SK-N-SH treated with all-trans-retinoic acid at 6 μM for 48 hours (cell line): ENCODE measurements around the gene RUVBL2.

Source experiments
- ATAC-seq: fragments of 200-7000 bp; cut with Tn5 transposase; 3 replicates; pipeline ENCODE4 v1.9.1; 2020; ENCODE audit warnings: mild to moderate bottlenecking, moderate library complexity
- ARNTL ChIP-seq: fragments of 450-650 bp; formaldehyde crosslinking; IDR thresholded peaks from 2 replicates; pipeline ENCODE4 v1.5.0; 2020; ENCODE audit warnings: low read depth, mild to moderate bottlenecking, moderate library complexity, borderline replicate concordance
- BACH2 ChIP-seq: fragments of 250-450 bp; sonication (Bioruptor Pico); IDR thresholded peaks from 2 replicates; pipeline ENCODE4 v1.9.0; 2021; ENCODE audit warnings: mild to moderate bottlenecking, borderline replicate concordance
- CREB5 ChIP-seq: fragments of 250-450 bp; sonication (Bioruptor Pico); IDR thresholded peaks from 2 replicates; pipeline ENCODE4 v1.5.1; 2020; ENCODE audit warnings: low read depth, mild to moderate bottlenecking, moderate library complexity
- CSDC2 ChIP-seq: fragments of 250-450 bp; sonication (Bioruptor Pico); IDR thresholded peaks from 2 replicates; pipeline ENCODE4 v1.5.0; 2020; ENCODE audit warnings: mild to moderate bottlenecking, moderate library complexity
- ESRRG ChIP-seq: fragments of 250-450 bp; sonication (Bioruptor Pico); IDR thresholded peaks from 2 replicates; pipeline ENCODE4 v1.6.1; 2021; ENCODE audit warnings: mild to moderate bottlenecking
- GLIS3 ChIP-seq: fragments of 250-450 bp; sonication (Bioruptor Pico); IDR thresholded peaks from 2 replicates; pipeline ENCODE4 v1.5.0; 2020; ENCODE audit warnings: mild to moderate bottlenecking, moderate library complexity
- ISL1 ChIP-seq: fragments of 250-450 bp; sonication (Bioruptor Pico); IDR thresholded peaks from 2 replicates; pipeline ENCODE4 v2.1.2; 2022; ENCODE audit warnings: mild to moderate bottlenecking, moderate library complexity
- OSR1 ChIP-seq: fragments of 250-450 bp; sonication (Bioruptor Pico); IDR thresholded peaks from 2 replicates; pipeline ENCODE4 v1.8.0; 2022; ENCODE audit warnings: moderate library complexity, mild to moderate bottlenecking, inconsistent platforms
- PPARA ChIP-seq: fragments of 250-450 bp; sonication (Bioruptor Pico); IDR thresholded peaks from 2 replicates; pipeline ENCODE4 v1.5.0; 2020; ENCODE audit warnings: mild to moderate bottlenecking, borderline replicate concordance
- RARB ChIP-seq: fragments of 250-450 bp; sonication (Bioruptor Pico); IDR thresholded peaks from 2 replicates; pipeline ENCODE4 v1.8.0; 2021; ENCODE audit warnings: mild to moderate bottlenecking, moderate library complexity
- SNAI2 ChIP-seq: fragments of 250-450 bp; sonication (Bioruptor Pico); IDR thresholded peaks from 2 replicates; pipeline ENCODE4 v1.5.0; 2020; ENCODE audit warnings: mild to moderate bottlenecking, moderate library complexity
- TCF4 ChIP-seq: fragments of 250-450 bp; sonication (Bioruptor Pico); IDR thresholded peaks from 2 replicates; pipeline ENCODE4 v1.8.0; 2021; ENCODE audit warnings: mild to moderate bottlenecking, moderate library complexity, borderline replicate concordance
- ZC3H10 ChIP-seq: fragments of 250-450 bp; sonication (Bioruptor Pico); IDR thresholded peaks from 2 replicates; pipeline ENCODE4 v1.5.1; 2021; ENCODE audit warnings: mild to moderate bottlenecking, moderate library complexity
- ZFP3 ChIP-seq: fragments of 250-450 bp; sonication (Bioruptor Pico); IDR thresholded peaks from 2 replicates; pipeline ENCODE4 v1.5.0; 2020; ENCODE audit warnings: mild to moderate bottlenecking, moderate library complexity
- ZFP30 ChIP-seq: fragments of 450-650 bp; formaldehyde crosslinking; IDR thresholded peaks from 2 replicates; pipeline ENCODE4 v1.5.0; 2022; ENCODE audit warnings: mild to moderate bottlenecking, moderate library complexity
- ZNF565 ChIP-seq: fragments of 450-650 bp; formaldehyde crosslinking; conservative IDR thresholded peaks from 2 replicates; pipeline ENCODE4 v1.5.0; 2020; ENCODE audit warnings: low read depth, mild to moderate bottlenecking, moderate library complexity
- ZNF70 ChIP-seq: fragments of 450-650 bp; formaldehyde crosslinking; IDR thresholded peaks from 2 replicates; pipeline ENCODE4 v1.5.0; 2020; ENCODE audit warnings: mild to moderate bottlenecking, moderate library complexity
- ZNF8 ChIP-seq: fragments of 450-650 bp; formaldehyde crosslinking; IDR thresholded peaks from 2 replicates; pipeline ENCODE4 v1.5.0; 2020; ENCODE audit warnings: mild to moderate bottlenecking, moderate library complexity
- TF ChIP-seq, protein P1 (sequence below): fragments of 250-450 bp; sonication (Bioruptor Pico); IDR thresholded peaks from 2 replicates; pipeline ENCODE4 v1.8.0; 2020; ENCODE audit warnings: mild to moderate bottlenecking, moderate library complexity, borderline replicate concordance
- TF ChIP-seq, protein P2 (sequence below): fragments of 250-450 bp; sonication (Bioruptor Pico); IDR thresholded peaks from 2 replicates; pipeline ENCODE4 v1.5.1; 2021; ENCODE audit warnings: mild to moderate bottlenecking, moderate library complexity
- TF ChIP-seq, protein P3 (sequence below): fragments of 250-450 bp; sonication (Bioruptor Pico); IDR thresholded peaks from 2 replicates; pipeline ENCODE4 v1.8.0; 2021; ENCODE audit warnings: low read depth, mild to moderate bottlenecking, moderate library complexity, borderline replicate concordance
- TF ChIP-seq, protein P4 (sequence below): fragments of 250-450 bp; sonication (Bioruptor Pico); IDR thresholded peaks from 2 replicates; pipeline ENCODE4 v1.5.0; 2020; ENCODE audit warnings: mild to moderate bottlenecking, moderate library complexity

RUVBL2 gene

DNA sequence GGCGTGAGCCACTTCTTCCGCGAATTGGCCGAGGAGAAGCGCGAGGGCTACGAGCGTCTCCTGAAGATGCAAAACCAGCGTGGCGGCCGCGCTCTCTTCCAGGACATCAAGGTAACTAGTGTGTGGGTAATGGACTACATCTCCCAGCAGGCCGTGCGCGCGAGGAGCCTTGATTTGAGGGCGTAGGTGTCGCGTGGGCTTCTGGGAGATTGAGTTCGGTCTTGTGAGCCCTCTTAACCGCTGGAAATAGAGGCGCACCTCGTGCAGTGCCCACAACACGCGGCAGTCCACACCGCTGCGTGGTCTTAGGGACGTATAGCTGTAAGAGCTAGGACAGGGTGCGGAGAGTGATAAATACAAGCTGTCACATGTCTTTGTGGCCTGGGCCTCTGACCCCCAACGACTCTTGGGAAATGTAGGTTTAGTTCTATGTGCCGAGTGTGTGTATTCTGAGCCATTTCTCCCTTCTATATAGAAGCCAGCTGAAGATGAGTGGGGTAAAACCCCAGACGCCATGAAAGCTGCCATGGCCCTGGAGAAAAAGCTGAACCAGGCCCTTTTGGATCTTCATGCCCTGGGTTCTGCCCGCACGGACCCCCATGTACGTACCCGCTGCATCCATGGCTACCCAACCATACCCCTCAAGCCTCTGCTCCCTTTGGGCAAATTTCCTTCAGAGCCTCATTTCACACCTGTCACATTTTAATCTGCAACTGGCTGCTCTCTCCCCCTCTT lies 27.7 kb upstream of the RUVBL2 start:
- TF ChIP-seq TCF4 (CRISPR knock-in tag): no peak
- TF ChIP-seq RARB (CRISPR knock-in tag): no peak
- TF ChIP-seq, protein P1, sequence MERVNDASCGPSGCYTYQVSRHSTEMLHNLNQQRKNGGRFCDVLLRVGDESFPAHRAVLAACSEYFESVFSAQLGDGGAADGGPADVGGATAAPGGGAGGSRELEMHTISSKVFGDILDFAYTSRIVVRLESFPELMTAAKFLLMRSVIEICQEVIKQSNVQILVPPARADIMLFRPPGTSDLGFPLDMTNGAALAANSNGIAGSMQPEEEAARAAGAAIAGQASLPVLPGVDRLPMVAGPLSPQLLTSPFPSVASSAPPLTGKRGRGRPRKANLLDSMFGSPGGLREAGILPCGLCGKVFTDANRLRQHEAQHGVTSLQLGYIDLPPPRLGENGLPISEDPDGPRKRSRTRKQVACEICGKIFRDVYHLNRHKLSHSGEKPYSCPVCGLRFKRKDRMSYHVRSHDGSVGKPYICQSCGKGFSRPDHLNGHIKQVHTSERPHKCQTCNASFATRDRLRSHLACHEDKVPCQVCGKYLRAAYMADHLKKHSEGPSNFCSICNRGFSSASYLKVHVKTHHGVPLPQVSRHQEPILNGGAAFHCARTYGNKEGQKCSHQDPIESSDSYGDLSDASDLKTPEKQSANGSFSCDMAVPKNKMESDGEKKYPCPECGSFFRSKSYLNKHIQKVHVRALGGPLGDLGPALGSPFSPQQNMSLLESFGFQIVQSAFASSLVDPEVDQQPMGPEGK (CRISPR knock-in tag): no peak
- no peak for TF ChIP-seq ARNTL
- TF ChIP-seq CSDC2 (CRISPR knock-in tag): no peak
- TF ChIP-seq, protein P2, sequence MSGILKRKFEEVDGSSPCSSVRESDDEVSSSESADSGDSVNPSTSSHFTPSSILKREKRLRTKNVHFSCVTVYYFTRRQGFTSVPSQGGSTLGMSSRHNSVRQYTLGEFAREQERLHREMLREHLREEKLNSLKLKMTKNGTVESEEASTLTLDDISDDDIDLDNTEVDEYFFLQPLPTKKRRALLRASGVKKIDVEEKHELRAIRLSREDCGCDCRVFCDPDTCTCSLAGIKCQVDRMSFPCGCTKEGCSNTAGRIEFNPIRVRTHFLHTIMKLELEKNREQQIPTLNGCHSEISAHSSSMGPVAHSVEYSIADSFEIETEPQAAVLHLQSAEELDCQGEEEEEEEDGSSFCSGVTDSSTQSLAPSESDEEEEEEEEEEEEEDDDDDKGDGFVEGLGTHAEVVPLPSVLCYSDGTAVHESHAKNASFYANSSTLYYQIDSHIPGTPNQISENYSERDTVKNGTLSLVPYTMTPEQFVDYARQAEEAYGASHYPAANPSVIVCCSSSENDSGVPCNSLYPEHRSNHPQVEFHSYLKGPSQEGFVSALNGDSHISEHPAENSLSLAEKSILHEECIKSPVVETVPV (CRISPR knock-in tag): no peak
- TF ChIP-seq ZNF8 (CRISPR knock-in tag): no peak
- TF ChIP-seq ESRRG (CRISPR knock-in tag): no peak
- no peak for TF ChIP-seq ZC3H10 (CRISPR knock-in tag)
- no peak for TF ChIP-seq PPARA
- no peak for TF ChIP-seq BACH2
- TF ChIP-seq ISL1: no peak
- no peak for TF ChIP-seq CREB5 (CRISPR knock-in tag)
- TF ChIP-seq, protein P3, sequence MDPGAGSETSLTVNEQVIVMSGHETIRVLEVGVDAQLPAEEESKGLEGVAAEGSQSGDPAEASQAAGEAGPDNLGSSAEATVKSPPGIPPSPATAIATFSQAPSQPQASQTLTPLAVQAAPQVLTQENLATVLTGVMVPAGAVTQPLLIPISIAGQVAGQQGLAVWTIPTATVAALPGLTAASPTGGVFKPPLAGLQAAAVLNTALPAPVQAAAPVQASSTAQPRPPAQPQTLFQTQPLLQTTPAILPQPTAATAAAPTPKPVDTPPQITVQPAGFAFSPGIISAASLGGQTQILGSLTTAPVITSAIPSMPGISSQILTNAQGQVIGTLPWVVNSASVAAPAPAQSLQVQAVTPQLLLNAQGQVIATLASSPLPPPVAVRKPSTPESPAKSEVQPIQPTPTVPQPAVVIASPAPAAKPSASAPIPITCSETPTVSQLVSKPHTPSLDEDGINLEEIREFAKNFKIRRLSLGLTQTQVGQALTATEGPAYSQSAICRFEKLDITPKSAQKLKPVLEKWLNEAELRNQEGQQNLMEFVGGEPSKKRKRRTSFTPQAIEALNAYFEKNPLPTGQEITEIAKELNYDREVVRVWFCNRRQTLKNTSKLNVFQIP (CRISPR knock-in tag): no peak
- TF ChIP-seq ZNF565 (CRISPR knock-in tag): no peak
- no peak for TF ChIP-seq ZNF70 (CRISPR knock-in tag)
- TF ChIP-seq GLIS3 (CRISPR knock-in tag): no peak
- TF ChIP-seq, protein P4, sequence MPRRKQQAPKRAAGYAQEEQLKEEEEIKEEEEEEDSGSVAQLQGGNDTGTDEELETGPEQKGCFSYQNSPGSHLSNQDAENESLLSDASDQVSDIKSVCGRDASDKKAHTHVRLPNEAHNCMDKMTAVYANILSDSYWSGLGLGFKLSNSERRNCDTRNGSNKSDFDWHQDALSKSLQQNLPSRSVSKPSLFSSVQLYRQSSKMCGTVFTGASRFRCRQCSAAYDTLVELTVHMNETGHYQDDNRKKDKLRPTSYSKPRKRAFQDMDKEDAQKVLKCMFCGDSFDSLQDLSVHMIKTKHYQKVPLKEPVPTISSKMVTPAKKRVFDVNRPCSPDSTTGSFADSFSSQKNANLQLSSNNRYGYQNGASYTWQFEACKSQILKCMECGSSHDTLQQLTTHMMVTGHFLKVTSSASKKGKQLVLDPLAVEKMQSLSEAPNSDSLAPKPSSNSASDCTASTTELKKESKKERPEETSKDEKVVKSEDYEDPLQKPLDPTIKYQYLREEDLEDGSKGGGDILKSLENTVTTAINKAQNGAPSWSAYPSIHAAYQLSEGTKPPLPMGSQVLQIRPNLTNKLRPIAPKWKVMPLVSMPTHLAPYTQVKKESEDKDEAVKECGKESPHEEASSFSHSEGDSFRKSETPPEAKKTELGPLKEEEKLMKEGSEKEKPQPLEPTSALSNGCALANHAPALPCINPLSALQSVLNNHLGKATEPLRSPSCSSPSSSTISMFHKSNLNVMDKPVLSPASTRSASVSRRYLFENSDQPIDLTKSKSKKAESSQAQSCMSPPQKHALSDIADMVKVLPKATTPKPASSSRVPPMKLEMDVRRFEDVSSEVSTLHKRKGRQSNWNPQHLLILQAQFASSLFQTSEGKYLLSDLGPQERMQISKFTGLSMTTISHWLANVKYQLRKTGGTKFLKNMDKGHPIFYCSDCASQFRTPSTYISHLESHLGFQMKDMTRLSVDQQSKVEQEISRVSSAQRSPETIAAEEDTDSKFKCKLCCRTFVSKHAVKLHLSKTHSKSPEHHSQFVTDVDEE (CRISPR knock-in tag): no peak
- TF ChIP-seq OSR1: no peak
- ATAC-seq: peak; percentile 72

DNA sequence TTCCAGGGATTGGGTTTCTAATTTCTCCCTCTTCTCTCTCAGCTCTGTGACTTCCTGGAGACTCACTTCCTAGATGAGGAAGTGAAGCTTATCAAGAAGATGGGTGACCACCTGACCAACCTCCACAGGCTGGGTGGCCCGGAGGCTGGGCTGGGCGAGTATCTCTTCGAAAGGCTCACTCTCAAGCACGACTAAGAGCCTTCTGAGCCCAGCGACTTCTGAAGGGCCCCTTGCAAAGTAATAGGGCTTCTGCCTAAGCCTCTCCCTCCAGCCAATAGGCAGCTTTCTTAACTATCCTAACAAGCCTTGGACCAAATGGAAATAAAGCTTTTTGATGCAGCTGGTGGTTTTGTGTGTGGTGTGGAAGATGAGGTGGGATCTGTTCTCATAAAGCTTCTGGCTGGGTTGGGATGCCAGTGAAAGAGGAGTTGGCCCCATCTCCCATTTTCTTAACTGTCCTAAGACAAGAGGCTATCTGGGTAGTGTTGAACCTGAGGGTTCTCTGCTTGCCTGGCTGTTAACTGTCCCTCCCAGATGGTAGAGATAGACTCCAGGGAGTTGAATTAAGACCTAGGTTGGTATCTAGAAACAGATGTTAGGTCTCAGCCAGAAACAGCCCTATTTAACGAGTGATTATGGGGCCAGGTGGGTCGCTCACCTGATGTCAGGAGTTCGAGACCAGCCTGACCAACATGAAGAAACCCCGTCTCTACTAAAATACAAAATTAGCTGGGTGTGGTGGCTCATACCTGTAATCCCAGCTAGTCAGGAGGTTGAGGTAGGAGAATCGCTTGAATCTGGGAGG lies 26.9 kb upstream of the RUVBL2 start:
- no peak for ATAC-seq
- no peak for TF ChIP-seq CREB5 (CRISPR knock-in tag)
- TF ChIP-seq, protein P3 (CRISPR knock-in tag): no peak
- no peak for TF ChIP-seq PPARA
- TF ChIP-seq ARNTL: no peak
- no peak for TF ChIP-seq ZFP3 (CRISPR knock-in tag)
- no peak for TF ChIP-seq SNAI2
- no peak for TF ChIP-seq ZNF565 (CRISPR knock-in tag)
- no peak for TF ChIP-seq CSDC2 (CRISPR knock-in tag)
- no peak for TF ChIP-seq ZNF70 (CRISPR knock-in tag)
- TF ChIP-seq OSR1: no peak
- no peak for TF ChIP-seq ESRRG (CRISPR knock-in tag)
- TF ChIP-seq, protein P2 (CRISPR knock-in tag): no peak
- no peak for TF ChIP-seq ZFP30 (CRISPR knock-in tag)
- TF ChIP-seq ZNF8 (CRISPR knock-in tag): no peak
- no peak for TF ChIP-seq ZC3H10 (CRISPR knock-in tag)
